ENCODE data around the gene NEDD4.

NEDD4 gene

GRCh38 chr15:55829826-55830225, 163.6 kb downstream of the NEDD4 start (continued):
- TF ChIP-seq PATZ1 (tag by site-specific recombination; IDR thresholded peaks at IDR 0.05), result no peak
- TF ChIP-seq ZNF10 (tag by site-specific recombination; IDR thresholded peaks at IDR 0.05), result no peak
- no peak for TF ChIP-seq ZBTB21 (tag by site-specific recombination; IDR thresholded peaks at IDR 0.05)
- no peak for TF ChIP-seq ZSCAN5A (tag by site-specific recombination; IDR thresholded peaks at IDR 0.05)
- no peak for TF ChIP-seq ZBTB1 (tag by site-specific recombination; IDR thresholded peaks at IDR 0.05)
- no peak for TF ChIP-seq ZXDB (tag by site-specific recombination; IDR thresholded peaks at IDR 0.05)

- Histone ChIP-seq H3K27ac (ENCODE audit: extremely low read depth, low read depth, low read length) (no peak overlapping the region), H3K4me1 (ENCODE audit: control insufficient read depth, insufficient read depth, low read length) (peaks cover 11% of the 10 kb centered on the region), H3K36me3 (ENCODE audit: control insufficient read depth in 2 of 2, insufficient read depth in 1 of 2, low read length in 2 of 2) (peaks cover 0 to 7% of the 10 kb centered on the region in 2 experiments; a peak in 1 of 3 replicates), H3K9me3 (ENCODE audit: control insufficient read depth, insufficient read depth, low read depth, low read length) (no peaks in the 10 kb centered on the region), H3K4me3 (ENCODE audit: low read depth, low read length) (no peak overlapping the region)
- CTCF ChIA-PET, result interaction anchor here (0.6 kb wide), 1 partner anchor 77 kb away, joined by 3 read pairs; no protein-coding TSS in a partner anchor
- POLR2A ChIA-PET, result interaction anchor here (0.6 kb wide), 1 partner anchor 409 kb away, joined by 4 read pairs; no protein-coding TSS in a partner anchor
- TF ChIP-seq KLF16 (tag by site-specific recombination; IDR thresholded peaks at IDR 0.05) (no peak), ZNF157 (tag by site-specific recombination; IDR thresholded peaks at IDR 0.05) (no peak), TSHZ1 (tag by site-specific recombination; IDR thresholded peaks at IDR 0.05; ENCODE audit: borderline replicate concordance) (no peak), ZNF16 (tag by site-specific recombination; IDR thresholded peaks at IDR 0.05; ENCODE audit: low read depth) (no peak), SALL2 (tag by site-specific recombination; IDR thresholded peaks at IDR 0.05; ENCODE audit: borderline replicate concordance) (no peak), ZNF501 (tag by site-specific recombination; IDR thresholded peaks at IDR 0.05) (no peak), ZNF433 (tag by site-specific recombination; IDR thresholded peaks at IDR 0.05; ENCODE audit: low read depth) (no peak), ZNF10 (tag by site-specific recombination; IDR thresholded peaks at IDR 0.05) (no peak), ELK4 (IDR thresholded peaks at IDR 0.05; ENCODE audit: borderline replicate concordance, low read depth, low read length) (no peak), ZNF112 (tag by site-specific recombination; IDR thresholded peaks at IDR 0.05) (no peak), ZSCAN23 (tag by site-specific recombination; IDR thresholded peaks at IDR 0.05) (no peak), KLF9 (tag by site-specific recombination; IDR thresholded peaks at IDR 0.05; ENCODE audit: low read depth) (no peak), ZNF624 (tag by site-specific recombination; IDR thresholded peaks at IDR 0.05) (no peak), ZNF768 (tag by site-specific recombination; IDR thresholded peaks at IDR 0.05) (no peak), ZNF585B (tag by site-specific recombination; IDR thresholded peaks at IDR 0.05) (no peak), ZBTB44 (tag by site-specific recombination; IDR thresholded peaks at IDR 0.05) (no peak), ZNF148 (tag by site-specific recombination; IDR thresholded peaks at IDR 0.05; ENCODE audit: borderline replicate concordance) (no peak), ZNF146 (tag by site-specific recombination; IDR thresholded peaks at IDR 0.05) (no peak), ZBTB26 (tag by site-specific recombination; optimal IDR thresholded peaks at IDR 0.05) (no peak)
Observed at GRCh38 chr15:55827955-55828354, 165.5 kb downstream of the NEDD4 start.
